Breast epithelium (tissue), 3 donors: ENCODE data around the gene PRKAG1.

ENCODE experiments used
- POLR2A ChIP-seq: fragments of 450-650 bp; IDR thresholded peaks from one replicate; pipeline ENCODE4 v1.6.1; 2016; ENCODE audit warnings: antibody characterized with exemption, mild to moderate bottlenecking, moderate library complexity
- POLR2AphosphoS5 ChIP-seq, 3 donors: sonication (generic); formaldehyde crosslinking; IDR thresholded peaks; one replicate each; pipeline ENCODE4 v1.6.1; 2017; ENCODE audit warnings: antibody characterized with exemption in 3 of 3
- TF ChIP-seq, protein P1 (sequence below), 3 donors: fragments of 450-650 bp; IDR thresholded peaks; one replicate each; pipeline ENCODE4 v1.5.1; 2016 to 2017; ENCODE audit warnings: antibody characterized with exemption in 3 of 3, mild to moderate bottlenecking in 3 of 3, moderate library complexity in 3 of 3

DNA sequence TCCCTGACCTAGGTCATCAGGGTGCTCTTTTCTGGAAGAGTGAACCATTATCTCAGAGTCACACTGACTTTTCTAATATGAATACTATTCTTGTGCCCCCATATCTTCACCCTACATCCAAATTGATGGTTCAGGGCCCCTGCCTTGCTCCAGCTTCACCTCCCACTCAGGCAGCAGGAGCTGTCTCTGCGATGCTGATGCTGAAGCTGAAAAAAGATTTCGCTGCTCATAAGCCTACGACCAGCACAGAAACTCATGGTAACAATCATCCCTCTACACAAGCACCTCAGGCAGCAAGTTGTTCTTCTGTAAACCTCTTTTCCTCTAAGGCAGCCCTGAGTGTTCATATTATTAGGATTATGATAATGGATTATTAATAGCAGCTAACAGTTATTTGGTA, 64.5 kb downstream of the PRKAG1 start:
- TF ChIP-seq, protein P1, sequence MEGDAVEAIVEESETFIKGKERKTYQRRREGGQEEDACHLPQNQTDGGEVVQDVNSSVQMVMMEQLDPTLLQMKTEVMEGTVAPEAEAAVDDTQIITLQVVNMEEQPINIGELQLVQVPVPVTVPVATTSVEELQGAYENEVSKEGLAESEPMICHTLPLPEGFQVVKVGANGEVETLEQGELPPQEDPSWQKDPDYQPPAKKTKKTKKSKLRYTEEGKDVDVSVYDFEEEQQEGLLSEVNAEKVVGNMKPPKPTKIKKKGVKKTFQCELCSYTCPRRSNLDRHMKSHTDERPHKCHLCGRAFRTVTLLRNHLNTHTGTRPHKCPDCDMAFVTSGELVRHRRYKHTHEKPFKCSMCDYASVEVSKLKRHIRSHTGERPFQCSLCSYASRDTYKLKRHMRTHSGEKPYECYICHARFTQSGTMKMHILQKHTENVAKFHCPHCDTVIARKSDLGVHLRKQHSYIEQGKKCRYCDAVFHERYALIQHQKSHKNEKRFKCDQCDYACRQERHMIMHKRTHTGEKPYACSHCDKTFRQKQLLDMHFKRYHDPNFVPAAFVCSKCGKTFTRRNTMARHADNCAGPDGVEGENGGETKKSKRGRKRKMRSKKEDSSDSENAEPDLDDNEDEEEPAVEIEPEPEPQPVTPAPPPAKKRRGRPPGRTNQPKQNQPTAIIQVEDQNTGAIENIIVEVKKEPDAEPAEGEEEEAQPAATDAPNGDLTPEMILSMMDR (IDR thresholded peaks at IDR 0.05) = no peak
- TF ChIP-seq POLR2A = no peak
- TF ChIP-seq POLR2AphosphoS5 (IDR thresholded peaks at IDR 0.05) = no peak
